BLaER1 (cell line): ENCODE data around the gene CEACAM16.
A peak's percentile ranks its signal among the peaks of the same experiment; 100 is the strongest.

Experiments used
- H3K27ac ChIP-seq: shearing (Covaris generic); formaldehyde crosslinking; 2 replicates; pipeline ENCODE4 v1.8.1; 2022
- H3K27me3 ChIP-seq: shearing (Covaris generic); formaldehyde crosslinking; 2 replicates; pipeline ENCODE4 v1.8.1; 2022
- H3K36me3 ChIP-seq: shearing (Covaris generic); formaldehyde crosslinking; 2 replicates; pipeline ENCODE4 v1.8.1; 2022
- H3K4me1 ChIP-seq: shearing (Covaris generic); formaldehyde crosslinking; 2 replicates; pipeline ENCODE4 v1.8.1; 2022
- H3K4me2 ChIP-seq: shearing (Covaris generic); formaldehyde crosslinking; 2 replicates; pipeline ENCODE4 v1.8.1; 2022
- H3K4me3 ChIP-seq: shearing (Covaris generic); formaldehyde crosslinking; 2 replicates; pipeline ENCODE4 v1.8.1; 2022
- H3K9ac ChIP-seq: shearing (Covaris generic); formaldehyde crosslinking; 2 replicates; pipeline ENCODE4 v1.8.1; 2022
- H3K9me3 ChIP-seq: shearing (Covaris generic); formaldehyde crosslinking; 2 replicates; pipeline ENCODE4 v1.8.1; 2022
- H4K20me1 ChIP-seq: shearing (Covaris generic); formaldehyde crosslinking; 2 replicates; pipeline ENCODE4 v1.8.1; 2022
- Cebpa-rat ChIP-seq: shearing (Covaris generic); IDR thresholded peaks from 2 replicates; pipeline ENCODE4 v1.8.1; 2022

CEACAM16 gene

GRCh38 chr19:44722131-44723121 lies 23.5 kb downstream of the CEACAM16 start:
- H3K27me3 ChIP-seq: no peaks in the 10 kb centered on the region
- H3K4me3 ChIP-seq: peak overlapping the region; percentile 36
- peak overlapping the region; percentile 52 for H3K9ac ChIP-seq
- H3K9me3 ChIP-seq: no peaks in the 10 kb centered on the region
- peak overlapping the region; percentile 84 for H3K4me2 ChIP-seq
- TF ChIP-seq Cebpa-rat: no peak
- H3K4me1 ChIP-seq: peaks cover 61% of the 10 kb centered on the region
- no peaks in the 10 kb centered on the region for H3K36me3 ChIP-seq
- H3K27ac ChIP-seq: peak overlapping the region; percentile 73
- no peaks in the 10 kb centered on the region for H4K20me1 ChIP-seq

DNA sequence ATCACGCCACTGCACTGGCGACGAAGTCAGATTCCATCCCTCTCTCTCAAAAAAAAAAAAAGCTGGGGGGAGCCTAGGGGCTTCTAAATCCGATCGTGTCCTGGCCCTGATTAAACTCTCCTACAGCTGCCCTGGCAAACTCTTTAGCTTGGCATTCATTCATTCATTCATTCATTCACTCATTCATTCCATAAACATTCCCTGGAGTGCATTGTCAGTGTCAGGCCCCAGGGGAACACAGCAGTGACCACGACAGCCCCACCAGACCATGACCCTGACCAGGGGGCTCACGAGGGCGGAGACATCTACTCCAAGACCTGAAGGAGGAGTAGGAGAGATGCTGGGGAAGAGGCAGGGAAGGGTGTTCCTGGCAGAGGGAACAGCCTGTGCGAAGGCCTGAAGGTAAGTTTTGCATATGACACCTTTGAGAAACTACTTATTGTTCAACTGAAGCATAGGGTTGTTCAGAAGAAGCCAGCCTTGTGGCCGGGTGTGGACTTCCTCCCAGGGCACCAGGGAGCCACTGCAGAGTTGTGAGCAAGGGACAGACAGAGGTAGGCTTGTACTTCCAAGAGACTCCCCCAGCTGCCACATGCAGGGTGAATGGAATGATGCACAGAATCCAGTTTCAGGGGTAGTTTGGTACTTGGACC lies 24.5 kb downstream of the CEACAM16 start:
- Histone ChIP-seq H3K4me2 (peak overlapping the region; percentile 84), H3K27ac (no peak overlapping the region)

GRCh38 chr19:44723952-44724319 lies 25.0 kb downstream of the CEACAM16 start:
- Histone ChIP-seq H3K9ac (no peak overlapping the region), H3K4me3 (no peak overlapping the region), H3K4me2 (peak overlapping the region; percentile 84), H3K36me3 (no peaks in the 10 kb centered on the region), H4K20me1 (no peaks in the 10 kb centered on the region), H3K4me1 (peaks cover 66% of the 10 kb centered on the region), H3K27ac (no peak overlapping the region), H3K27me3 (no peaks in the 10 kb centered on the region), H3K9me3 (no peaks in the 10 kb centered on the region)
- no peak for TF ChIP-seq Cebpa-rat

More for the DNA sequence above, 24.5 kb downstream of the CEACAM16 start:
- H4K20me1 ChIP-seq: no peaks in the 10 kb centered on the region
- peaks cover 67% of the 10 kb centered on the region for H3K4me1 ChIP-seq
- H3K9ac ChIP-seq: no peak overlapping the region
- no peak overlapping the region for H3K4me3 ChIP-seq
- H3K9me3 ChIP-seq: no peaks in the 10 kb centered on the region
- no peak for TF ChIP-seq Cebpa-rat
- no peaks in the 10 kb centered on the region for H3K27me3 ChIP-seq
- no peaks in the 10 kb centered on the region for H3K36me3 ChIP-seq

DNA sequence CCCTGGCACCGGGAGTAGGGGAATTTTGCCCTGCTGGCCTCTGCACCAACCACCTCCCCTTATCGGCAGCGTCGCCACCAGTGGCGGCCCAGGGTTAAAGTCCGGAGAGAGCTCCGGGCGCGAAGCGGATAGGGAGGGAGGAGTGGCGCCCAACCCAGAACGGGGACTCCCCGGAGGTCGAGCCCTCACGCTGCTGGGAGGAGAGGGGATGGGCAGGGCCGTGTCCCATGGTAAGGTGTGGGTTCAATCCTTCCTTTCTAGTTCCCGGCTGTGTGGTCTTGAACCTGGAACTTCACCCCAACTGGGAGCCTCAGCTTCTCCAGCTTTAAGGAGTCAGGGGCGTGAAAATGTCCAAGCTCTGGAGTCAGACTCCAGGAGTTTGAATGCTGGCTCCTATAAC lies 26.3 kb downstream of the CEACAM16 start:
- H3K4me1 ChIP-seq: peaks cover 73% of the 10 kb centered on the region
- H3K9ac ChIP-seq: no peak overlapping the region
- no peaks in the 10 kb centered on the region for H3K9me3 ChIP-seq
- 0 out of 2 replicates have a peak overlapping the region, but pooled peaks have one; percentile 26 for H3K27ac ChIP-seq
- H3K4me3 ChIP-seq: no peak overlapping the region
- TF ChIP-seq Cebpa-rat: no peak
- H3K36me3 ChIP-seq: no peaks in the 10 kb centered on the region
- peak overlapping the region; percentile 32; the same call in 1 of the 2 replicates for H3K4me2 ChIP-seq
- H4K20me1 ChIP-seq: no peaks in the 10 kb centered on the region
- H3K27me3 ChIP-seq: no peaks in the 10 kb centered on the region

GRCh38 chr19:44725684-44726083 lies 26.7 kb downstream of the CEACAM16 start:
- TF ChIP-seq Cebpa-rat: no peak
- 0 out of 2 replicates have a peak overlapping the region, but pooled peaks have one; percentile 26 for H3K27ac ChIP-seq
- no peaks in the 10 kb centered on the region for H3K27me3 ChIP-seq
- H3K9ac ChIP-seq: no peak overlapping the region
- H3K4me3 ChIP-seq: no peak overlapping the region
- H3K4me2 ChIP-seq: peak overlapping the region; percentile 32; the same call in 1 of the 2 replicates
- H3K9me3 ChIP-seq: no peaks in the 10 kb centered on the region
- H4K20me1 ChIP-seq: no peaks in the 10 kb centered on the region
- H3K4me1 ChIP-seq: peaks cover 73% of the 10 kb centered on the region
- H3K36me3 ChIP-seq: no peaks in the 10 kb centered on the region

- no peak overlapping the region for H3K9ac ChIP-seq
- H3K4me1 ChIP-seq: peaks cover 66% of the 10 kb centered on the region
- H3K9me3 ChIP-seq: no peaks in the 10 kb centered on the region
- no peaks in the 10 kb centered on the region for H3K36me3 ChIP-seq
- H3K4me2 ChIP-seq: no peak overlapping the region
- H4K20me1 ChIP-seq: no peaks in the 10 kb centered on the region
- H3K27ac ChIP-seq: no peak overlapping the region
- no peak for TF ChIP-seq Cebpa-rat
- no peaks in the 10 kb centered on the region for H3K27me3 ChIP-seq
- no peak overlapping the region for H3K4me3 ChIP-seq
Observed at GRCh38 chr19:44726465-44726864, 27.5 kb downstream of the CEACAM16 start.

GRCh38 chr19:44728178-44728577 lies 29.2 kb downstream of the CEACAM16 start:
- H3K9me3 ChIP-seq: no peaks in the 10 kb centered on the region
- H3K27ac ChIP-seq: peak overlapping the region; percentile 20; the same call in 1 of the 2 replicates
- peaks cover 49% of the 10 kb centered on the region for H3K4me1 ChIP-seq
- peak overlapping the region; percentile 32; the same call in 1 of the 2 replicates for H3K9ac ChIP-seq
- H4K20me1 ChIP-seq: no peaks in the 10 kb centered on the region
- 0 out of 2 replicates have a peak overlapping the region, but pooled peaks have one; percentile 18 for H3K4me2 ChIP-seq
- TF ChIP-seq Cebpa-rat: no peak
- no peak overlapping the region for H3K4me3 ChIP-seq
- H3K36me3 ChIP-seq: no peaks in the 10 kb centered on the region
- H3K27me3 ChIP-seq: no peaks in the 10 kb centered on the region

DNA sequence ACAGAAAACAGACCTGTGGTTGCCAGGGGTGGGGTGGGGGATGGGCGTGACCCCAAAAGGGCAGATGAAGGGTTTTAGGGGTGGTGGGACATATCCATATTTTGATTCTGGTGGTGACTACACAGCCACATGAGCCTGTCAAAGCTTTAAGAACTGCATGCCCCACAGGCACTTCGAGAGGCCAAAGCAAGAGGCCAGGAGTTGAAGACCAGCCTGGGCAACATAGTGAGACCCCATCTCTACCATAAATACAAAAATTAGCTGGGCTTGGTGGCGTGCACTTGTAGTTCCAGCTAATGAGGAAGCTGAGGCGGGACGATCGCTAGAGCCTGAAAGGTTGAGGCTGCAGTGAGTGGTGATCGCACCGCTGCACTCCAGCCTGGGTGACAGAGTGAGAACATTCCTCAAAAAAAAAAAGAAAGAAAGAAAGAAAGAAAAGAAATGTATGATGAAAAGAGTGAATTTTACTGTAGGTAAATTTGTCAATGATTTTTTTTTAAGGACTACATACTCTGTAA lies 30.6 kb downstream of the CEACAM16 start:
- Histone ChIP-seq H4K20me1 (no peaks in the 10 kb centered on the region), H3K27me3 (no peaks in the 10 kb centered on the region), H3K27ac (no peak overlapping the region), H3K36me3 (no peaks in the 10 kb centered on the region), H3K4me2 (0 out of 2 replicates have a peak overlapping the region, but pooled peaks have one; percentile 16), H3K4me1 (peaks cover 35% of the 10 kb centered on the region), H3K9ac (no peak overlapping the region), H3K4me3 (no peak overlapping the region), H3K9me3 (no peaks in the 10 kb centered on the region)
- TF ChIP-seq Cebpa-rat: no peak

- Histone ChIP-seq H3K4me3 (no peak overlapping the region), H3K9ac (no peak overlapping the region), H3K4me1 (peaks cover 27% of the 10 kb centered on the region), H3K4me2 (no peak overlapping the region), H3K36me3 (no peaks in the 10 kb centered on the region), H3K9me3 (no peaks in the 10 kb centered on the region), H3K27me3 (no peaks in the 10 kb centered on the region), H4K20me1 (no peaks in the 10 kb centered on the region), H3K27ac (no peak overlapping the region)
- TF ChIP-seq Cebpa-rat: no peak
Observed at GRCh38 chr19:44731081-44731480, 32.1 kb downstream of the CEACAM16 start.
